Measurements from ENCODE around the gene SLC35G3.

DNA sequence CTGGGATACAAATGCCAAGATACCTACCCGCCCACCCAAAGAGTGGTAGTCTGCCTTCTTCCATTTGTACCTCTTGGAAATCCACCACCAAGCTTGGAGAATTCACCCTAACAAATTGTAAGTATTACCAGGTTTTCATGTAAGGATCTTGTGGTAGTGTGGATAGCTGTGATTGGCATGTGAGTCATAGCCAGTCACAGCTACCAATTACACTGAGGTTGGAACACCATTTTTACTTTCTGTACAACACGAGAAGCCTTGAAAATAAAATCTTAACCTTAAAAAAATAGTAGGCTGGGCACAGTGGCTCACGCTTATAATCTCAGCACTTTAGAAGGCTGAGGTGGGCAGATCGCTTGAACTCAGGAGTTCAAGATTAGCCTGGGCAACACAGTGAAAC, 18.5 kb upstream of the SLC35G3 start:
- TF ChIP-seq, protein P1, sequence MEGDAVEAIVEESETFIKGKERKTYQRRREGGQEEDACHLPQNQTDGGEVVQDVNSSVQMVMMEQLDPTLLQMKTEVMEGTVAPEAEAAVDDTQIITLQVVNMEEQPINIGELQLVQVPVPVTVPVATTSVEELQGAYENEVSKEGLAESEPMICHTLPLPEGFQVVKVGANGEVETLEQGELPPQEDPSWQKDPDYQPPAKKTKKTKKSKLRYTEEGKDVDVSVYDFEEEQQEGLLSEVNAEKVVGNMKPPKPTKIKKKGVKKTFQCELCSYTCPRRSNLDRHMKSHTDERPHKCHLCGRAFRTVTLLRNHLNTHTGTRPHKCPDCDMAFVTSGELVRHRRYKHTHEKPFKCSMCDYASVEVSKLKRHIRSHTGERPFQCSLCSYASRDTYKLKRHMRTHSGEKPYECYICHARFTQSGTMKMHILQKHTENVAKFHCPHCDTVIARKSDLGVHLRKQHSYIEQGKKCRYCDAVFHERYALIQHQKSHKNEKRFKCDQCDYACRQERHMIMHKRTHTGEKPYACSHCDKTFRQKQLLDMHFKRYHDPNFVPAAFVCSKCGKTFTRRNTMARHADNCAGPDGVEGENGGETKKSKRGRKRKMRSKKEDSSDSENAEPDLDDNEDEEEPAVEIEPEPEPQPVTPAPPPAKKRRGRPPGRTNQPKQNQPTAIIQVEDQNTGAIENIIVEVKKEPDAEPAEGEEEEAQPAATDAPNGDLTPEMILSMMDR (IDR thresholded peaks at IDR 0.05), result no peak
- no peak for TF ChIP-seq EP300 (IDR thresholded peaks at IDR 0.05)
